Transverse colon (tissue), 4 donors: Measurements from ENCODE around the gene ZNF146. TPM values are rescaled to one million over a fixed set of nuclear protein-coding genes. Genes with fewer than 3 reads are reported as not detected.

ENCODE experiments used
- DNase-seq: peaks from one replicate; pipeline ENCODE4 v3.0.0-alpha.2; 2019
- H3K27ac ChIP-seq, 4 donors: fragments of 200-600 bp; sonication (generic); 2 replicates each; pipeline ENCODE4 v1.5.1; 2016 to 2018; ENCODE audit warnings: inconsistent platforms in 4 of 4
- H3K27me3 ChIP-seq: fragments of 200-600 bp; sonication (generic); 2 replicates; pipeline ENCODE4 v1.5.1; 2017; ENCODE audit warnings: inconsistent platforms
- H3K36me3 ChIP-seq, 4 donors: fragments of 200-600 bp; sonication (generic); 2 replicates each; pipeline ENCODE4 v1.5.1; 2017 to 2019; ENCODE audit warnings: inconsistent platforms in 4 of 4
- H3K4me1 ChIP-seq, 4 donors: fragments of 200-600 bp; sonication (generic); 2 replicates each; pipeline ENCODE4 v1.5.1; 2017 to 2020; ENCODE audit warnings: inconsistent platforms in 4 of 4
- H3K4me3 ChIP-seq, 4 donors: fragments of 200-600 bp; sonication (generic); 1 replicate in 1 of 4; 2 replicates in 3 of 4; pipeline versions ENCODE4 v1.5.1 to v1.6.1; 2017 to 2019; ENCODE audit warnings: inconsistent platforms in 4 of 4
- H3K9me3 ChIP-seq, 2 donors: fragments of 200-600 bp; sonication (generic); 2 replicates each; pipeline ENCODE4 v1.5.1; 2017 to 2019; ENCODE audit warnings: inconsistent platforms in 2 of 2
- EP300 ChIP-seq: sonication (generic); formaldehyde crosslinking; IDR thresholded peaks from one replicate; pipeline ENCODE4 v1.6.1; 2017; ENCODE audit warnings: antibody characterized with exemption, low read depth
- POLR2A ChIP-seq: fragments of 450-650 bp; IDR thresholded peaks from one replicate; pipeline ENCODE4 v1.6.1; 2016; ENCODE audit warnings: antibody characterized with exemption, mild to moderate bottlenecking, moderate library complexity
- POLR2AphosphoS5 ChIP-seq, 3 donors: sonication (generic); formaldehyde crosslinking; IDR thresholded peaks; one replicate each; pipeline ENCODE4 v1.6.1; 2016; ENCODE audit warnings: antibody characterized with exemption in 3 of 3
- WGBS, 2 donors: methylation state at CpG; one replicate each; pipeline ENCODE4 v1.1.5; 2018; ENCODE audit warnings: low coverage in 1 of 2; 5-methylcytosine and 5-hydroxymethylcytosine counted together
- in situ Hi-C, 4 donors: fragments of 200-750 bp; cut with MboI; loops; one replicate each; pipeline versions ENCODE4 v1.15.0 to v1.15.1; 2017; ENCODE audit warnings: low sequenced_read_pairs in 3 of 4, low pct_ligation_motif_present in 1 of 4, low pct_unique_long_range_greater_than_20kb in 1 of 4
- intact Hi-C: fragments of 100-400 bp; cut with DNase I; formaldehyde crosslinking; loops from one replicate; pipeline ENCODE4 v1.15.1; 2023; ENCODE audit warnings: low total_unique reads
- total RNA-seq, 4 donors: library from RNA; depleted of rRNA; stranded (reverse); fragments of >200 nt; gene quantifications; one replicate each; pipeline ENCODE4 v1.1.0, GENCODE V29; 2016
- TF ChIP-seq, protein P1 (sequence below), 5 experiments: fragments of 200-600 bp in 3 of 5; fragments of 450-650 bp in 2 of 5; sonication (generic) in 3 of 5; IDR thresholded peaks; 1 replicate in 2 of 5; 2 replicates in 3 of 5; pipeline ENCODE4 v1.5.1; 2016 to 2017; ENCODE audit warnings: antibody characterized with exemption in 5 of 5, inconsistent platforms in 3 of 5, mild to moderate bottlenecking in 2 of 5, moderate library complexity in 1 of 5

The ZNF146 gene
- total RNA-seq, 4 donors from 2014 or later = 10.8 to 105 (median 52.2) TPM

DNA sequence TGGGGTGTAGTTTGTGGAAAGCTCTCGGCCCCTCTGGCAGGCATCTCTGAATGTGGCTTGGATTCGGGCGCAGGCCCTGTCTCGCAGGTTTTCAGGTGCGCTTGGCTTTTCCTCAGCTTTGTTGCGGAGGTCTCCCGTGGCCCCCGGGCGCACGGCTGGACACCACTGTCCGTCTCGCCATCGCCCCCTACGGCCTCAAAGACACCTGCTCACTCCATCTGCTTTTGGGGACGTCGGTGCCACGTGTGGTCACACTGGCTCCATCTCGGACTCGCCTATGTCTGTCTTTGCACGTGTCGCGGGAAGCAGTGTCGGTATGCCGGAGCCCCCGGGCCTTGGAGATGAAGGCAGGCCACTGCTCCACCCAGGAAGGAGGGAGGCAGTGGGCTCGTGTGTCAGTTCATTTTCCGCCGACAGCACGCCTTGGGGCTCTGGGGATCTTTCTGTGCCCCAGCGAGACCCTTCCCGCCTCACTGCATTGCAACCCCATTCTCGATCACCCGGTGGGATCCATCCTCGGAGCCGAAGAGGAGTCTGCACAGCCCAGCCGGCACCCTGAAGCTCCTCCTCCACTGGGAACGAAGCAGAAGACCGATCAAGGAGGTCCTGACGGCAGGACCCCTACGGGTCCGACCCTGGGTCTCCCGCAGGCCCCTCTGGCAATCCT is 42.1 kb downstream of the ZNF146 start:
- DNase-seq = no peak
- Histone ChIP-seq H3K4me3 (peak overlapping the region; percentile 4 to 50 (median 36)), H3K27me3 (no peaks in the 10 kb centered on the region), H3K9me3 (no peaks in the 10 kb centered on the region), H3K4me1 (peaks cover 0 to 4% (median 0%) of the 10 kb centered on the region in 4 donors), H3K36me3 (no peaks in the 10 kb centered on the region), H3K27ac (no peak overlapping the region)
- 89% methylated on average over 38 of the region's 42 CpGs; no CpG with 5 or more reads in 1 of the 2 donors for WGBS, 2 donors
- TF ChIP-seq POLR2A (no peak), POLR2AphosphoS5 (IDR thresholded peaks at IDR 0.05) (no peak), EP300 (no peak)
- TF ChIP-seq, protein P1, sequence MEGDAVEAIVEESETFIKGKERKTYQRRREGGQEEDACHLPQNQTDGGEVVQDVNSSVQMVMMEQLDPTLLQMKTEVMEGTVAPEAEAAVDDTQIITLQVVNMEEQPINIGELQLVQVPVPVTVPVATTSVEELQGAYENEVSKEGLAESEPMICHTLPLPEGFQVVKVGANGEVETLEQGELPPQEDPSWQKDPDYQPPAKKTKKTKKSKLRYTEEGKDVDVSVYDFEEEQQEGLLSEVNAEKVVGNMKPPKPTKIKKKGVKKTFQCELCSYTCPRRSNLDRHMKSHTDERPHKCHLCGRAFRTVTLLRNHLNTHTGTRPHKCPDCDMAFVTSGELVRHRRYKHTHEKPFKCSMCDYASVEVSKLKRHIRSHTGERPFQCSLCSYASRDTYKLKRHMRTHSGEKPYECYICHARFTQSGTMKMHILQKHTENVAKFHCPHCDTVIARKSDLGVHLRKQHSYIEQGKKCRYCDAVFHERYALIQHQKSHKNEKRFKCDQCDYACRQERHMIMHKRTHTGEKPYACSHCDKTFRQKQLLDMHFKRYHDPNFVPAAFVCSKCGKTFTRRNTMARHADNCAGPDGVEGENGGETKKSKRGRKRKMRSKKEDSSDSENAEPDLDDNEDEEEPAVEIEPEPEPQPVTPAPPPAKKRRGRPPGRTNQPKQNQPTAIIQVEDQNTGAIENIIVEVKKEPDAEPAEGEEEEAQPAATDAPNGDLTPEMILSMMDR (IDR thresholded peaks at IDR 0.05) = no peak
- intact Hi-C loops (no loop called here), in situ Hi-C loops (no loop called here)

DNA sequence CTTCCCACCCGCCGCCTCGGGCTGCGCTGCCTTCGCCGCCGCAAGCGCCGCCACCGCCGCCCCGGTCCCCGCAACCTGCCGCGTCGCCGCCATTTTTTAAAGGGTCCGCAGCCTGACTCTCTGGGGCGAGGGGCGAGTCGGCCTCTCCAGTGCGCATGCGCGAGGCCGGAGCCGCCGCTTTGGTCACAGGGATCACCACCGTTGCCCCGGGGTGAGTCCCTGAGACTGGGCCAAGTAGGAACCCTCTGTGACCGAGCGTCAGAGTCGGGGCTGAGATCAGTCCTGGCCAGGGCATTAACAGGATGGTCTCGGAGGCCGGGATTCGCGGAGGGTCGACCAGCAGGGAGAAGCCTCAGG is 42.6 kb downstream of the ZNF146 start:
- H3K27ac ChIP-seq = no peak overlapping the region
- H3K4me3 ChIP-seq = peak overlapping the region; percentile 4 to 50 (median 36)
- no peaks in the 10 kb centered on the region for H3K27me3 ChIP-seq
- no peaks in the 10 kb centered on the region for H3K9me3 ChIP-seq
- H3K4me1 ChIP-seq = peaks cover 0 to 4% (median 0%) of the 10 kb centered on the region in 4 donors
- intact Hi-C loops = no loop called here
- DNase-seq = no peak
- in situ Hi-C loops = no loop called here
- no peaks in the 10 kb centered on the region for H3K36me3 ChIP-seq
- TF ChIP-seq POLR2A (no peak), POLR2AphosphoS5 (IDR thresholded peaks at IDR 0.05) (no peak), EP300 (no peak)
- TF ChIP-seq, protein P1 (IDR thresholded peaks at IDR 0.05) = no peak
- 61% methylated on average over 37 of the region's 37 CpGs; no CpG with 5 or more reads in 1 of the 2 donors for WGBS, 2 donors

DNA sequence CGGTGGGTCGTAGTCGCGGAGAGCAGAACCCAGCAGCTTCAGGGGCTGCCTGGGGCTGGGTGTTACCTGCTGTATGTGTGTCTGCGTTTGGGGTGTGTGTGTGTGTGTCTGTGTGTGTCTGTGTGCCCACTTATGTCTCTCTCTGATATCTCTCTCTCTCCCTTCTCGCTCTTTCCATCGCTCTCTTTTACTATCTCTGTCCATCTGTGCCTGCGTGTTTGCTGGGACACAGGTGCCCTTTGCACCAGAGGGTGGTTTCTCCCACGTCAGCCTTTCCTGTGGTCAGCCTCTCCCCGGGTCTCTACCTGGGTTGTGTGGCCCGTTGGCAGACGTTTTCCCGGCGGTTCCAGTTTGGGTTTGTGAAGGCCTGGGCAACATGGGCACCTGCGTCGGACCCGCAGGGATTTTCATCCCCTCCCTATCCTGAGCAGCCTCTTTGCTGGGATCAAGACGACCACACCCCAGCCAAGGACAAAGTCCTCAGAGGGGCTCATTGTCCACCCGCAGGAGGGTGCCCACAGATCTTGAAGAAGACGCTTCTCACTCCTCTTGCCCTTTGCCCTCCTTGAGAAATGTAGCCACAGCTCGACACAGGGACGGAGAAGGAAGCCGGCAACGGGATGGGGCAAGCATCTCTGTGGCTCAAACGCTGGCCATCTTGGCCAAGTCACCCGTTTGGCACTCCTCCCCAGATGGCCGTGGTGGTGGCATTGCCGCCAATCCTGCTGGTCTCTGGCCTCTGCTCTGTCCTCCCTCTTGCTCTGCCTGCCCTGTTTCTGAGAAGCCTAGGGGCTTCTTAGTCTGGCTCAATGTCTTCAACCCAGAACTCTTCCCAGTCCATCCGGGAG is 43.3 kb downstream of the ZNF146 start:
- Histone ChIP-seq H3K4me3 (peak overlapping the region in 2 of 4 donors; percentile 48 to 50), H3K9me3 (no peaks in the 10 kb centered on the region), H3K4me1 (peaks cover 0 to 4% (median 0%) of the 10 kb centered on the region in 4 donors), H3K27ac (no peak overlapping the region), H3K36me3 (no peaks in the 10 kb centered on the region), H3K27me3 (no peaks in the 10 kb centered on the region)
- TF ChIP-seq POLR2A (no peak), POLR2AphosphoS5 (IDR thresholded peaks at IDR 0.05) (no peak), EP300 (no peak)
- TF ChIP-seq, protein P1 (IDR thresholded peaks at IDR 0.05) = no peak
- 89 to 96% methylated on average over 10 to 29 of the region's 29 CpGs for WGBS, 2 donors
- in situ Hi-C loops (no loop called here), intact Hi-C loops (no loop called here)
- no peak for DNase-seq

DNA sequence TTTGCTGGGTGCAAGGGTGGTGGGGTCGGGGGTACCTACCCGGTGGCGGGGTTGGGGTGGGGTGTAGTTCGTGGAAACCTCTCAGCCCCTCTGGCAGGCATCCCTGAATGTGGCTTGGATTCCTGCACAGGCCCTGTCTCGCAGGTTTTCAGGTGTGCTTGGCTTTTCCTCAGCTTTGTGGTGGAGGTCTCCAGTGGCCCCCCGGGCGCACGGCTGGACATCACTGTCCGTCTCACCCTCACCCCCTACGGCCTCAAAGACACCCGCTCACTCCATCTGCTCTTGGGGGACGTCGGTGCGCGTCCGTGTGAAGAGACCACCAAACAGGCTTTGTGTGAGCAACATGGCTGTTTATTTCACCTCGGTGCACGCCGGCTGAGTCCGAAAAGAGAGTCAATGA is 44.3 kb downstream of the ZNF146 start:
- DNase-seq = no peak
- no peak overlapping the region for H3K27ac ChIP-seq
- in situ Hi-C loops = no loop called here
- H3K27me3 ChIP-seq = no peaks in the 10 kb centered on the region
- TF ChIP-seq EP300 = no peak
- TF ChIP-seq POLR2AphosphoS5 (IDR thresholded peaks at IDR 0.05) = no peak
- TF ChIP-seq, protein P1 (IDR thresholded peaks at IDR 0.05) = no peak
- no peak for TF ChIP-seq POLR2A
- no peak overlapping the region for H3K4me3 ChIP-seq
- H3K4me1 ChIP-seq = peaks cover 0 to 4% (median 0%) of the 10 kb centered on the region in 4 donors
- 95 to 100% methylated on average over 4 to 20 of the region's 20 CpGs for WGBS, 2 donors
- intact Hi-C loops = no loop called here
- H3K9me3 ChIP-seq = no peaks in the 10 kb centered on the region
- H3K36me3 ChIP-seq = no peaks in the 10 kb centered on the region
